ENCODE data around the gene ATP11A. TPM values are rescaled to one million over a fixed set of nuclear protein-coding genes. Genes with fewer than 3 reads are reported as not detected.

ATP11A gene
- total and polyA plus RNA-seq, 9 of the 15 experiments (the other 6 are each of a cell fraction or from before 2014, with no cell fraction given), result 0.38 to 34.2 (median 4.2) TPM

GRCh38 chr13:112896736-112897602 is 207.1 kb downstream of the ATP11A start:
- ATAC-seq, result no peak
- Histone ChIP-seq H3K9ac (ENCODE audit: insufficient read depth in 1 of 2, low read depth in 2 of 2, low read length in 2 of 2) (no peak overlapping the region), H4K20me1 (replicated peaks; ENCODE audit: control insufficient read depth, insufficient read depth, low read length) (peaks cover 8% of the 10 kb centered on the region; the same call in 1 of the 2 replicates), H3K4me2 (ENCODE audit: insufficient read depth, low read length) (no peak overlapping the region), H3K36me3 (ENCODE audit: control insufficient read depth, insufficient read depth, low read length) (no peaks in the 10 kb centered on the region), H2AFZ (ENCODE audit: low read depth, low read length) (no peak overlapping the region), H3K4me3 (no peak overlapping the region), H3K79me2 (ENCODE audit: control insufficient read depth, insufficient read depth, low read length) (no peaks in the 10 kb centered on the region), H3K27ac (ENCODE audit: extremely low read depth, low read depth, low read length) (no peak overlapping the region), H3K4me1 (replicated peaks in 1 of 2; ENCODE audit: control insufficient read depth in 2 of 2, insufficient read depth in 2 of 2, low read length in 2 of 2) (peaks cover 0 to 28% of the 10 kb centered on the region in 2 experiments; a peak in 2 of 5 replicates), H3K9me1 (ENCODE audit: control insufficient read depth, insufficient read depth, low read length) (no peaks in the 10 kb centered on the region), H3K27me3 (ENCODE audit: control insufficient read depth in 2 of 2, insufficient read depth in 2 of 2, low read length in 2 of 2) (peaks cover 24 to 83% of the 10 kb centered on the region in 2 experiments), H3K9me3 (replicated peaks; ENCODE audit: control insufficient read depth, insufficient read depth, low read depth, low read length) (no peaks in the 10 kb centered on the region)
- ChIA-PET CTCF (ENCODE audit: low intra/inter-chr PET ratio) (no interaction called here), POLR2A (interaction anchor here (0.5 to 1.1 kb wide), 4 partner anchors 10 to 1419 kb away, joined by 3 to 6 read pairs (median 3); no protein-coding TSS in a partner anchor)
- no peak for DNase-seq (ENCODE audit: extremely low read depth in 1 of 4, low spot score in 3 of 4)
- WGBS (ENCODE audit: insufficient coverage, low coverage, missing lambda C conversion rate), result 12% methylated on average over 17 of the region's 27 CpGs
- no peak for FAIRE-seq
- intact Hi-C loops (cut with micrococcal nuclease), result no loop called here
- in situ Hi-C loops (cut with MboI), result no loop called here
- BruUV-seq (replicated peaks), result no TSS peak
- TF ChIP-seq PHF20 (IDR thresholded peaks at IDR 0.05; ENCODE audit: partially characterized antibody), result no peak
- TF ChIP-seq ZHX1 (conservative IDR thresholded peaks at IDR 0.05; ENCODE audit: low read length), result no peak
- TF ChIP-seq, protein P1, sequence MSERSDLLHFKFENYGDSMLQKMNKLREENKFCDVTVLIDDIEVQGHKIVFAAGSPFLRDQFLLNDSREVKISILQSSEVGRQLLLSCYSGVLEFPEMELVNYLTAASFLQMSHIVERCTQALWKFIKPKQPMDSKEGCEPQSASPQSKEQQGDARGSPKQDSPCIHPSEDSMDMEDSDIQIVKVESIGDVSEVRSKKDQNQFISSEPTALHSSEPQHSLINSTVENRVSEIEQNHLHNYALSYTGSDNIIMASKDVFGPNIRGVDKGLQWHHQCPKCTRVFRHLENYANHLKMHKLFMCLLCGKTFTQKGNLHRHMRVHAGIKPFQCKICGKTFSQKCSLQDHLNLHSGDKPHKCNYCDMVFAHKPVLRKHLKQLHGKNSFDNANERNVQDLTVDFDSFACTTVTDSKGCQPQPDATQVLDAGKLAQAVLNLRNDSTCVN (CRISPR knock-in tag; IDR thresholded peaks at IDR 0.05), result no peak
- no peak for TF ChIP-seq KLF13 (tag; IDR thresholded peaks at IDR 0.05; ENCODE audit: borderline replicate concordance, low read depth)
- TF ChIP-seq PCBP2 (IDR thresholded peaks at IDR 0.05; ENCODE audit: low read depth, low read length, poor library complexity, severe bottlenecking), result no peak
- no peak for TF ChIP-seq ZNF212 (CRISPR knock-in tag; IDR thresholded peaks at IDR 0.05)
- TF ChIP-seq AFF4 (CRISPR knock-in tag; IDR thresholded peaks at IDR 0.05), result no peak
